22Rv1 (cell line): ENCODE data around the gene HHIP.
A peak's percentile ranks its signal among the peaks of the same experiment; 100 is the strongest.
"Not testable (repeated sequence)": the region's sequence is repeated elsewhere in the genome, so short reads cannot be mapped to it uniquely, and the experiment has no call there.

Experiments
- H3K27ac ChIP-seq: fragments of 450-650 bp; 2 replicates; pipeline ENCODE4 v1.5.1; 2017
- ZFX ChIP-seq: fragments of 450-650 bp; IDR thresholded peaks from 2 replicates; pipeline ENCODE4 v1.6.1; 2017; ENCODE audit warnings: antibody characterized with exemption, borderline replicate concordance
- TF ChIP-seq, protein P1 (sequence below): fragments of 450-650 bp; IDR thresholded peaks from 2 replicates; pipeline ENCODE4 v1.5.1; 2017; ENCODE audit warnings: mild to moderate bottlenecking

HHIP gene

GRCh38 chr4:144757969-144758368 is 112.0 kb downstream of the HHIP start:
- no peak overlapping the region for H3K27ac ChIP-seq
- TF ChIP-seq ZFX, result no peak
- TF ChIP-seq, protein P1, sequence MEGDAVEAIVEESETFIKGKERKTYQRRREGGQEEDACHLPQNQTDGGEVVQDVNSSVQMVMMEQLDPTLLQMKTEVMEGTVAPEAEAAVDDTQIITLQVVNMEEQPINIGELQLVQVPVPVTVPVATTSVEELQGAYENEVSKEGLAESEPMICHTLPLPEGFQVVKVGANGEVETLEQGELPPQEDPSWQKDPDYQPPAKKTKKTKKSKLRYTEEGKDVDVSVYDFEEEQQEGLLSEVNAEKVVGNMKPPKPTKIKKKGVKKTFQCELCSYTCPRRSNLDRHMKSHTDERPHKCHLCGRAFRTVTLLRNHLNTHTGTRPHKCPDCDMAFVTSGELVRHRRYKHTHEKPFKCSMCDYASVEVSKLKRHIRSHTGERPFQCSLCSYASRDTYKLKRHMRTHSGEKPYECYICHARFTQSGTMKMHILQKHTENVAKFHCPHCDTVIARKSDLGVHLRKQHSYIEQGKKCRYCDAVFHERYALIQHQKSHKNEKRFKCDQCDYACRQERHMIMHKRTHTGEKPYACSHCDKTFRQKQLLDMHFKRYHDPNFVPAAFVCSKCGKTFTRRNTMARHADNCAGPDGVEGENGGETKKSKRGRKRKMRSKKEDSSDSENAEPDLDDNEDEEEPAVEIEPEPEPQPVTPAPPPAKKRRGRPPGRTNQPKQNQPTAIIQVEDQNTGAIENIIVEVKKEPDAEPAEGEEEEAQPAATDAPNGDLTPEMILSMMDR, result no peak

GRCh38 chr4:144768809-144769208 is 122.9 kb downstream of the HHIP start:
- H3K27ac ChIP-seq, result not testable (repeated sequence)

DNA sequence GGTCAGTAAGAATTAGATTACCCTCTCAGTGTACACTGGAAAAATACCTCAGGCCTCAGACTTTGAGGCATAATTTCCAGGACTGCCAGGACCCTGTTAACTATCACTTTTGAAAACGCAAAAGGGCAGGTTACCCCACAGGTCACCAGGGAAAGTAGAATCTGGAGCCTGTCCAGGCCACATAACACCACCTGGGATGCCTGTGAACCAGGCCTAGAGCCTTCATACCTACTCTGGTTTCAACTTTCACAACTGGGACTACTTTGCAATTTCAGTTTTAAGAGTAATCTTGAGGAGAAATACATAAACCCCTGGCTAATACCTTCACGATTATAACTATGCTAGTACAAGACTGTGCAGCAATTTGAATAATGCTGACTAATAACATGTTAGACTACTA is 132.4 kb downstream of the HHIP start:
- no peak overlapping the region for H3K27ac ChIP-seq
- TF ChIP-seq, protein P1, result no peak
- TF ChIP-seq ZFX, result no peak

DNA sequence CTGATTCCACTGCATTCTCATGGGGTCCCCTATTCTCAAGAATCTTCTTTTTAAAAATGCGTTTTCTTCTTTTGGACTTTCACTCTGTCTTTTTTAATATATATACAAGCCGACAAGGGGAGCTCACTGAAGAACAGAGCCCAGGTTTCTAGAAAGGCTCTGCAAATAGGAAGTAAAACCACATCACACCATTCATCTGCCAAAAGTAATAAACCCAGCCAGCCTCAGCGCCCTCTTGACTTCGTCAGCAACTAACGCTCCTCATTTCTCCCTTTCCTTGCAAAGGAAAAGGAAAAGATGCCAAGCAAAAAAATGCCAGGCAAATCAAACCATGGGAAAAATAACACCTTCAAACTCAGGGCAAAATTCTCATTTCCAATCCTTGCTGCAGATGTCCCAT is 136.4 kb downstream of the HHIP start:
- H3K27ac ChIP-seq, result no peak overlapping the region
- TF ChIP-seq, protein P1, result no peak
- TF ChIP-seq ZFX, result no peak

GRCh38 chr4:144785961-144786360 is 140.0 kb downstream of the HHIP start:
- no peak overlapping the region for H3K27ac ChIP-seq
- TF ChIP-seq, protein P1, result no peak
- no peak for TF ChIP-seq ZFX

GRCh38 chr4:144787365-144788258 is 141.7 kb downstream of the HHIP start:
- no peak overlapping the region for H3K27ac ChIP-seq
- TF ChIP-seq ZFX, result no peak
- TF ChIP-seq, protein P1, result peak; percentile 77

DNA sequence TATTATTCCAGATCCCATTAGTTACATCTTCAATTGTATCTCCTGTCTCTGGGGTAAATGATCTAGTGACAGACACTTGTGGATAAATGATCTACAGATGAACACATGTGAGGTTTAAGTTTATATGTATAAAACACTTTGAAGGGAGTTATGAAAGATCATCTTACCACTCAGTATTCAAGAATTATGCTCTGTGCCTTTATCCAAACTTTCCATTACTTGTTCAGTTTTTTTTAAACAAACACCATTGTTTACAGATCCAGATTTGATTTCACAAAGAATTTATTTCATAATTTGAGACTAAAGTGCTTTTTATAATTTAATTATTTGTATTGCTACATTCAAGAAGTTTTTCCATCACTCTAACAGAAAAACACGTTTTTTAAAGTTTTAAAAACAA is 142.5 kb downstream of the HHIP start:
- H3K27ac ChIP-seq, result no peak overlapping the region
- TF ChIP-seq, protein P1, result no peak
- no peak for TF ChIP-seq ZFX

- H3K27ac ChIP-seq, result not testable (repeated sequence)
Observed at GRCh38 chr4:144791933-144792332, 146.0 kb downstream of the HHIP start.
